ENCODE data around the gene FRMD5.
A peak's percentile ranks its signal among the peaks of the same experiment; 100 is the strongest.

The FRMD5 gene

GRCh38 chr15:44132057-44132456 is 63.0 kb downstream of the FRMD5 start:
- no peaks in the 10 kb centered on the region for H3K36me3 ChIP-seq (ENCODE audit: insufficient read depth, low read length)
- no peaks in the 10 kb centered on the region for H3K9me3 ChIP-seq (replicated peaks; ENCODE audit: low read length)
- H3K27me3 ChIP-seq (ENCODE audit: control insufficient read depth, insufficient read depth, low read length): no peaks in the 10 kb centered on the region
- H3K9ac ChIP-seq (ENCODE audit: low read depth, low read length): no peak overlapping the region
- no peak overlapping the region for H3K4me2 ChIP-seq (ENCODE audit: low read length)
- H3K4me1 ChIP-seq (ENCODE audit: control insufficient read depth, insufficient read depth, low read length): no peaks in the 10 kb centered on the region
- no peak overlapping the region for H3K4me3 ChIP-seq (ENCODE audit: low read length)

DNA sequence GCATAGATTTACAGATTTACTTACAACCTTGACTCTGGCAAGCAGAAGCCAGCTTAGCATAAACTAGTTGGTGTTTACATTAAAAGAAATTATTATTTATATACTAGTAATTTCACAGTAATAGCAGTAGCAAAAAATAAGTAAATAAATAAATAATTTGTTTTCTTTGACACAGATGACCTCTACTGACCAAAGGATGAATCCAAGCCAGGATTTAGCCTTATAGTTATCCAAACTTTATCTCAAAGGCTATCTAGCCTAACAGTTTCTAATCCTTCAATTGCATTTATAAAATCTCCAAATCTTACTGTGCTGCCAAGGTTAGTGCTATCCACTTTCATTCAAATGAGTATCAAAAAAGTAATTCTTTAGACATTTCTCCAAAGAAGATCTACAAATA is 64.3 kb downstream of the FRMD5 start:
- Histone ChIP-seq H3K27me3 (ENCODE audit: control insufficient read depth, insufficient read depth, low read length) (no peaks in the 10 kb centered on the region), H3K9ac (ENCODE audit: low read depth, low read length) (no peak overlapping the region), H3K9me3 (replicated peaks; ENCODE audit: low read length) (no peaks in the 10 kb centered on the region), H3K4me1 (ENCODE audit: control insufficient read depth, insufficient read depth, low read length) (no peaks in the 10 kb centered on the region), H3K4me2 (ENCODE audit: low read length) (no peak overlapping the region), H3K4me3 (ENCODE audit: low read length) (no peak overlapping the region), H3K36me3 (ENCODE audit: insufficient read depth, low read length) (no peaks in the 10 kb centered on the region)

DNA sequence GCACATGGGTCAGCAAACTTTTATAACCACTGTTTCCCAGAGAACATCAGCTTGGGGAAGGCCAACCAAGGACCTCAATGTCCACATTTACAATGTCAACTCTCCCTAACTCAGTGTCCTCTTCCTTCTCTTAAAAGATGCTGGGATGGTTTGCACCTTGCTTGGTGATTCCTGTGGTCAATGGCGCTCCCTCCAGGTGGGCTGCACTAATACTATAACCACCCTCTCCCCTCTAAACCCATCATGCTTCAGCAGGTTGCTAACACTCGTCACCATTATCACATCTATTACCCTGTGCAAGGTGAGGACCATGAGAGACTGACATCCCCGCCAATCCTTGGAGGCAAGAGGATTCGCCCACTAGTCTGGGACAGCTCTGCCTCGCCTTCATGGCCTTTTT is 65.2 kb downstream of the FRMD5 start:
- Histone ChIP-seq H3K36me3 (ENCODE audit: insufficient read depth, low read length) (no peaks in the 10 kb centered on the region), H3K9me3 (replicated peaks; ENCODE audit: low read length) (no peaks in the 10 kb centered on the region), H3K9ac (ENCODE audit: low read depth, low read length) (no peak overlapping the region), H3K27me3 (ENCODE audit: control insufficient read depth, insufficient read depth, low read length) (no peaks in the 10 kb centered on the region), H3K4me3 (ENCODE audit: low read length) (no peak overlapping the region), H3K4me1 (ENCODE audit: control insufficient read depth, insufficient read depth, low read length) (no peaks in the 10 kb centered on the region), H3K4me2 (ENCODE audit: low read length) (no peak overlapping the region)

GRCh38 chr15:44128443-44128842 is 66.6 kb downstream of the FRMD5 start:
- no peak overlapping the region for H3K9ac ChIP-seq (ENCODE audit: low read depth, low read length)
- no peaks in the 10 kb centered on the region for H3K9me3 ChIP-seq (replicated peaks; ENCODE audit: low read length)
- no peaks in the 10 kb centered on the region for H3K4me1 ChIP-seq (ENCODE audit: control insufficient read depth, insufficient read depth, low read length)
- H3K36me3 ChIP-seq (ENCODE audit: insufficient read depth, low read length): no peaks in the 10 kb centered on the region
- no peak overlapping the region for H3K4me2 ChIP-seq (ENCODE audit: low read length)
- no peak overlapping the region for H3K4me3 ChIP-seq (ENCODE audit: low read length)
- H3K27me3 ChIP-seq (ENCODE audit: control insufficient read depth, insufficient read depth, low read length): no peaks in the 10 kb centered on the region

GRCh38 chr15:44125879-44126278 is 69.2 kb downstream of the FRMD5 start:
- no peaks in the 10 kb centered on the region for H3K27me3 ChIP-seq (ENCODE audit: control insufficient read depth, insufficient read depth, low read length)
- H3K9ac ChIP-seq (ENCODE audit: low read depth, low read length): no peak overlapping the region
- H3K9me3 ChIP-seq (replicated peaks; ENCODE audit: low read length): no peaks in the 10 kb centered on the region
- H3K4me2 ChIP-seq (ENCODE audit: low read length): no peak overlapping the region
- H3K4me3 ChIP-seq (ENCODE audit: low read length): no peak overlapping the region
- H3K36me3 ChIP-seq (ENCODE audit: insufficient read depth, low read length): no peaks in the 10 kb centered on the region
- no peaks in the 10 kb centered on the region for H3K4me1 ChIP-seq (ENCODE audit: control insufficient read depth, insufficient read depth, low read length)

DNA sequence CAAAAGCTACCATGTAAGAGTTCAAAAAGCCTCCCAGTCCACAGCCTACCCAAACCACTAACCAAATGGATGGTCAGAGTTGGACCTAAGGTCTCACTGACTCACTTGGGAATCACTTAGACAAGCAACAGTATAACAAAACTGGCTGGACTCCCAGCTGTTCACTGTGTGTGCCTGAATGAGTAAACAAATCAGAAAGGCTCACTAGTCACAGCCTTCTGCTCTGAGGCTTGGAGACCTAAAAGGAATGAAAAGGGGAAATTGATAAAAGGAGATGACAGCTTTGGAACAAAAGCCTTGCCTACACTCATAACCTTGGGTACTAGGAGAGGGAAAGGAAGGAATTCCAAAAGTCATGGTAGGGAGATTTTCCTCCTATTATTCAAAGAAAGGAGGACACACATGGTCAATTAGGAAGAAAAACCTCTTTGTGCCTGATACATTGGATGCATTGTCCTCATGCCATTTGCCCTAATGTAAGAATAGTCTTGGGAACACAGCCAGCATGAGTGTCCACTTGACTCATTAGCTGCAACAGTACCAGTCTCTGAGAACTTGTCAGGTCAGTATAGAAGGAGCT is 92.3 kb downstream of the FRMD5 start:
- H3K9me3 ChIP-seq (replicated peaks; ENCODE audit: low read length): no peaks in the 10 kb centered on the region
- H3K4me3 ChIP-seq (ENCODE audit: low read length): no peak overlapping the region
- no peaks in the 10 kb centered on the region for H3K36me3 ChIP-seq (ENCODE audit: insufficient read depth, low read length)
- H3K4me2 ChIP-seq (ENCODE audit: low read length): peak overlapping the region; percentile 74
- peak overlapping the region; percentile 49 for H3K9ac ChIP-seq (ENCODE audit: low read depth, low read length)
- H3K27me3 ChIP-seq (ENCODE audit: control insufficient read depth, insufficient read depth, low read length): no peaks in the 10 kb centered on the region
- H3K4me1 ChIP-seq (ENCODE audit: control insufficient read depth, insufficient read depth, low read length): peaks cover 26% of the 10 kb centered on the region

GRCh38 chr15:44101944-44102343 is 93.1 kb downstream of the FRMD5 start:
- Histone ChIP-seq H3K4me2 (ENCODE audit: low read length) (peak overlapping the region; percentile 55), H3K4me1 (ENCODE audit: control insufficient read depth, insufficient read depth, low read length) (peaks cover 26% of the 10 kb centered on the region), H3K9ac (ENCODE audit: low read depth, low read length) (peak overlapping the region; percentile 11), H3K9me3 (replicated peaks; ENCODE audit: low read length) (no peaks in the 10 kb centered on the region), H3K4me3 (ENCODE audit: low read length) (peak overlapping the region; percentile 23), H3K36me3 (ENCODE audit: insufficient read depth, low read length) (no peaks in the 10 kb centered on the region), H3K27me3 (ENCODE audit: control insufficient read depth, insufficient read depth, low read length) (no peaks in the 10 kb centered on the region)

DNA sequence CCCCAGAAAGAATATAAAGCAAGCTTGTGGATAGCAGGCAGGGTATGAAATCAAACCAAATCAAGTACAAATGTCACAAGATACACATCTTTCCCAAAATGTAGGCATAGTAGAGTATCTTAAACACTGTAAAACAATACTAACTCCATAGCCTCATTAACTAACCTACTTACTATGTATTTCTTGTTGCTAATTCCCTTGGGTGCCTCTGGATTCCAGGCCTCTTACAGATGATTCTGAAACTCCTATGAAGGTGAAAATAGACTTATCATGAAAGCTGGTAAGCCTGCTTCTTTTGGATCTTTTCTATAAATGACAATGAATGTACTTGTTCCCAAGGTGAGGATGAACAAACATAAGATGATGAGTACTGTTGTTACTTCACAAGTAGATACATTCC is 93.8 kb downstream of the FRMD5 start:
- no peak overlapping the region for H3K4me3 ChIP-seq (ENCODE audit: low read length)
- no peaks in the 10 kb centered on the region for H3K27me3 ChIP-seq (ENCODE audit: control insufficient read depth, insufficient read depth, low read length)
- H3K9ac ChIP-seq (ENCODE audit: low read depth, low read length): no peak overlapping the region

GRCh38 chr15:44099671-44100070 is 95.4 kb downstream of the FRMD5 start:
- Histone ChIP-seq H3K36me3 (ENCODE audit: insufficient read depth, low read length) (no peaks in the 10 kb centered on the region), H3K4me1 (ENCODE audit: control insufficient read depth, insufficient read depth, low read length) (peaks cover 26% of the 10 kb centered on the region), H3K27me3 (ENCODE audit: control insufficient read depth, insufficient read depth, low read length) (no peaks in the 10 kb centered on the region), H3K9ac (ENCODE audit: low read depth, low read length) (no peak overlapping the region), H3K4me3 (ENCODE audit: low read length) (no peak overlapping the region), H3K9me3 (replicated peaks; ENCODE audit: low read length) (no peaks in the 10 kb centered on the region), H3K4me2 (ENCODE audit: low read length) (no peak overlapping the region)

More for the DNA sequence above, 93.8 kb downstream of the FRMD5 start:
- H3K9me3 ChIP-seq (replicated peaks; ENCODE audit: low read length): no peaks in the 10 kb centered on the region
- peaks cover 26% of the 10 kb centered on the region for H3K4me1 ChIP-seq (ENCODE audit: control insufficient read depth, insufficient read depth, low read length)
- no peak overlapping the region for H3K4me2 ChIP-seq (ENCODE audit: low read length)
- no peaks in the 10 kb centered on the region for H3K36me3 ChIP-seq (ENCODE audit: insufficient read depth, low read length)

DNA sequence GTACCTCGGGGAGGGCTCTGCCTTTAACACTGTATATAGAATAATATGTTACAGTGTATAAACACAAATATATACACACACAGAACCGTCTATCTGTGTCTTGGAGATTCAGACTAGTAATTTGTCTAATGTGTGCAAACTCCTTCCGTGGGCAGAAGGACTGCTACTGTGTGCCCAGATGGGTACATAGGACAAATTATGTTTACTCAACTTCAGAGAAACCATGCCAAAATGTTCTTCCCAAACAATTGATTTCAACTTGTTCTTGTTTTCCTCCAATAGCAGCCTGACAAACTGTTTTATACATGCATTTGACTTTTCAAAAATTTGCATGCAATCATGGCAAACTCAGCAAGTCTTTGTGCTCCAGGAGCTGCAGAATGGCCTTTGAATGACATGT is 97.5 kb downstream of the FRMD5 start:
- no peaks in the 10 kb centered on the region for H3K36me3 ChIP-seq (ENCODE audit: insufficient read depth, low read length)
- no peaks in the 10 kb centered on the region for H3K27me3 ChIP-seq (ENCODE audit: control insufficient read depth, insufficient read depth, low read length)
- no peak overlapping the region for H3K4me3 ChIP-seq (ENCODE audit: low read length)
- no peaks in the 10 kb centered on the region for H3K9me3 ChIP-seq (replicated peaks; ENCODE audit: low read length)
- H3K9ac ChIP-seq (ENCODE audit: low read depth, low read length): no peak overlapping the region
- H3K4me2 ChIP-seq (ENCODE audit: low read length): no peak overlapping the region
- peaks cover 15% of the 10 kb centered on the region for H3K4me1 ChIP-seq (ENCODE audit: control insufficient read depth, insufficient read depth, low read length)

- Histone ChIP-seq H3K4me2 (ENCODE audit: low read length) (no peak overlapping the region), H3K4me1 (ENCODE audit: control insufficient read depth, insufficient read depth, low read length) (peaks cover 10% of the 10 kb centered on the region), H3K27me3 (ENCODE audit: control insufficient read depth, insufficient read depth, low read length) (no peaks in the 10 kb centered on the region), H3K36me3 (ENCODE audit: insufficient read depth, low read length) (no peaks in the 10 kb centered on the region), H3K9me3 (replicated peaks; ENCODE audit: low read length) (no peaks in the 10 kb centered on the region), H3K4me3 (ENCODE audit: low read length) (no peak overlapping the region), H3K9ac (ENCODE audit: low read depth, low read length) (no peak overlapping the region)
These were observed 98.5 kb downstream of the FRMD5 start for GRCh38 chr15:44096596-44096995.

- H3K9ac ChIP-seq (ENCODE audit: low read depth, low read length): no peak overlapping the region
- H3K27me3 ChIP-seq (ENCODE audit: control insufficient read depth, insufficient read depth, low read length): no peaks in the 10 kb centered on the region
- no peaks in the 10 kb centered on the region for H3K36me3 ChIP-seq (ENCODE audit: insufficient read depth, low read length)
- H3K4me1 ChIP-seq (ENCODE audit: control insufficient read depth, insufficient read depth, low read length): peaks cover 5% of the 10 kb centered on the region
- H3K4me2 ChIP-seq (ENCODE audit: low read length): no peak overlapping the region
- no peaks in the 10 kb centered on the region for H3K9me3 ChIP-seq (replicated peaks; ENCODE audit: low read length)
- no peak overlapping the region for H3K4me3 ChIP-seq (ENCODE audit: low read length)
These were observed 100.3 kb downstream of the FRMD5 start for GRCh38 chr15:44094781-44095180.

Measured in skeletal muscle satellite cell (primary cell).